GM21526 (cell line): ENCODE measurements around the gene EDEM3.
"Not testable (repeated sequence)": the region's sequence is repeated elsewhere in the genome, so short reads cannot be mapped to it uniquely, and the experiment has no call there.

Experiments used
- ATAC-seq: cut with Tn5 transposase; IDR thresholded peaks from one replicate; pipeline ENCODE4 v1.9.1; 2021; ENCODE audit warnings: moderate library complexity; ENCODE audit not compliant: unreplicated experiment, low FRiP score

Gene EDEM3

GRCh38 chr1:184680611-184681225 lies 73.9 kb downstream of the EDEM3 start:
- not testable (repeated sequence) for ATAC-seq

GRCh38 chr1:184679472-184679871 lies 75.2 kb downstream of the EDEM3 start:
- not testable (repeated sequence) for ATAC-seq

GRCh38 chr1:184677344-184677743 lies 77.3 kb downstream of the EDEM3 start:
- ATAC-seq = no peak

GRCh38 chr1:184673305-184673704 lies 81.4 kb downstream of the EDEM3 start:
- no peak for ATAC-seq

- no peak for ATAC-seq
Measured at GRCh38 chr1:184672013-184672726, 82.5 kb downstream of the EDEM3 start.

GRCh38 chr1:184669391-184669790 lies 85.3 kb downstream of the EDEM3 start:
- ATAC-seq = no peak

- no peak for ATAC-seq
Measured at GRCh38 chr1:184665360-184665759, 89.3 kb downstream of the EDEM3 start.

GRCh38 chr1:184664661-184665060 lies 90.0 kb downstream of the EDEM3 start:
- ATAC-seq = no peak

- no peak for ATAC-seq
Measured at GRCh38 chr1:184664042-184664660, 90.5 kb downstream of the EDEM3 start.

GRCh38 chr1:184661801-184662200 lies 92.9 kb downstream of the EDEM3 start:
- no peak for ATAC-seq

GRCh38 chr1:184660462-184661191 lies 94.0 kb downstream of the EDEM3 start:
- no peak for ATAC-seq

GRCh38 chr1:184658055-184658454 lies 96.6 kb downstream of the EDEM3 start:
- ATAC-seq = no peak

GRCh38 chr1:184656221-184656620 lies 98.4 kb downstream of the EDEM3 start:
- ATAC-seq = no peak

GRCh38 chr1:184655185-184655584 lies 99.5 kb downstream of the EDEM3 start:
- no peak for ATAC-seq

- no peak for ATAC-seq
Measured at GRCh38 chr1:184650177-184650866, 104.3 kb downstream of the EDEM3 start.

GRCh38 chr1:184649451-184649888 lies 105.2 kb downstream of the EDEM3 start:
- ATAC-seq = peak; percentile 95

GRCh38 chr1:184648856-184649201 lies 105.8 kb downstream of the EDEM3 start:
- ATAC-seq = no peak

- no peak for ATAC-seq
Measured at GRCh38 chr1:184648160-184648855, 106.3 kb downstream of the EDEM3 start.

GRCh38 chr1:184647471-184647870 lies 107.2 kb downstream of the EDEM3 start:
- no peak for ATAC-seq

GRCh38 chr1:184646824-184647223 lies 107.8 kb downstream of the EDEM3 start:
- ATAC-seq = no peak
